SK-N-SH (cell line): ENCODE data around the gene UCK2. TPM values are rescaled to one million over a fixed set of nuclear protein-coding genes. Genes with fewer than 3 reads are reported as not detected.

Experiments
- CTCF ChIA-PET: fragments of 300-600, 350-600 bp; formaldehyde crosslinking; extraction: SDS; loops from one replicate; lab custom pipeline; 2021; lab: Yijun Ruan, JAX
- POLR2A ChIA-PET: fragments of 350-600 bp; sonication (Branson Sonifier 250); formaldehyde crosslinking; extraction: SDS; loops from one replicate; lab custom pipeline; 2020; ENCODE audit warnings: antibody characterized with exemption, inconsistent platforms; lab: Yijun Ruan, JAX
- DNase-seq: peaks from one replicate; pipeline ENCODE4 v3.0.0; 2012
- H2AFZ ChIP-seq: fragments of 200-600 bp; sonication (generic); 2 replicates; pipeline ENCODE4 v1.8.1; 2016; ENCODE audit warnings: antibody characterized with exemption, mild to moderate bottlenecking, low read depth
- H3F3A ChIP-seq: fragments of 200-600 bp; sonication (generic); replicated peaks from 2 replicates; pipeline ENCODE3; 2016; ENCODE audit warnings: antibody characterized with exemption, mild to moderate bottlenecking; ENCODE audit not compliant: insufficient read depth
- H3K27ac ChIP-seq, 2 experiments: fragments of 200-500 bp in 1 of 2; fragments of 200-600 bp in 1 of 2; sonication (Bioruptor generic) in 1 of 2; sonication (generic), shearing (Covaris generic) in 1 of 2; 2 replicates each; pipeline versions ENCODE4 v1.5.1 to v1.6.1; 2014 to 2016; ENCODE audit warnings: low read depth in 2 of 2, inconsistent platforms in 1 of 2, low read length in 1 of 2, mild to moderate bottlenecking in 1 of 2, mixed read lengths in 1 of 2
- H3K27me3 ChIP-seq: fragments of 200-600 bp; sonication (generic), shearing (Covaris generic); 2 replicates; pipeline ENCODE4 v1.6.1; 2016; ENCODE audit warnings: mixed run types; ENCODE audit not compliant: insufficient read depth
- H3K36me3 ChIP-seq, 2 experiments: fragments of 200-500 bp in 1 of 2; fragments of 200-600 bp in 1 of 2; sonication (Bioruptor generic) in 1 of 2; sonication (generic) in 1 of 2; replicated peaks in 1 of 2; 2 replicates each; pipeline versions ENCODE3 to v1.5.1; 2014 to 2016; ENCODE audit warnings: low read length in 1 of 2, mild to moderate bottlenecking in 1 of 2; ENCODE audit not compliant: insufficient read depth in 2 of 2, control insufficient read depth in 1 of 2
- H3K4me1 ChIP-seq, 2 experiments: fragments of 200-500 bp in 1 of 2; fragments of 200-600 bp in 1 of 2; sonication (Bioruptor generic) in 1 of 2; sonication (generic), shearing (Covaris generic) in 1 of 2; 2 replicates each; pipeline versions ENCODE4 v1.5.1 to v1.6.1; 2014 to 2016; ENCODE audit warnings: low read depth in 1 of 2, low read length in 1 of 2, mixed run types in 1 of 2; ENCODE audit not compliant: insufficient read depth in 2 of 2, control insufficient read depth in 1 of 2
- H3K4me2 ChIP-seq: fragments of 200-600 bp; sonication (generic), shearing (Covaris generic); 2 replicates; pipeline ENCODE4 v1.6.1; 2017; ENCODE audit warnings: mixed run types
- H3K4me3 ChIP-seq, 2 experiments: fragments of 200-500 bp in 1 of 2; fragments of 200-600 bp in 1 of 2; sonication (Bioruptor generic) in 1 of 2; sonication (generic), shearing (Covaris generic) in 1 of 2; 2 replicates each; pipeline versions ENCODE4 v1.5.1 to v1.8.1; 2014 to 2016; ENCODE audit warnings: low read depth in 2 of 2, inconsistent platforms in 1 of 2, low read length in 1 of 2, mild to moderate bottlenecking in 1 of 2, mixed read lengths in 1 of 2, moderate library complexity in 1 of 2
- H3K79me2 ChIP-seq: fragments of 200-600 bp; sonication (generic); 2 replicates; pipeline ENCODE4 v1.8.1; 2017; ENCODE audit warnings: mild to moderate bottlenecking; ENCODE audit not compliant: insufficient read depth
- H3K9ac ChIP-seq: fragments of 200-600 bp; sonication (generic); 2 replicates; pipeline ENCODE4 v1.6.1; 2017; ENCODE audit warnings: mixed run types
- H3K9me2 ChIP-seq: fragments of 200-600 bp; sonication (generic); 2 replicates; pipeline ENCODE4 v1.6.1; 2017; ENCODE audit warnings: mixed run types
- H3K9me3 ChIP-seq: fragments of 200-600 bp; sonication (generic); 2 replicates; pipeline ENCODE4 v1.6.1; 2017; ENCODE audit warnings: mixed run types, mild to moderate bottlenecking, moderate library complexity
- H4K20me1 ChIP-seq: fragments of 200-600 bp; sonication (generic); 2 replicates; pipeline ENCODE4 v1.6.1; 2017; ENCODE audit warnings: mild to moderate bottlenecking, mixed run types; ENCODE audit not compliant: insufficient read depth
- EZH2phosphoT487 ChIP-seq: fragments of 200-600 bp; sonication (generic); IDR thresholded peaks from 2 replicates; pipeline ENCODE4 v1.6.1; 2017; ENCODE audit warnings: low read depth, mixed run types, mild to moderate bottlenecking, antibody characterized with exemption, moderate library complexity, borderline replicate concordance
- FOXJ3 ChIP-seq: sonication (generic); formaldehyde crosslinking; IDR thresholded peaks from 2 replicates; pipeline ENCODE4 v1.5.1; 2020; ENCODE audit warnings: mild to moderate bottlenecking, missing genetic modification reagents
- FOXM1 ChIP-seq: IDR thresholded peaks from 2 replicates; pipeline ENCODE4 v1.4.0; 2012; ENCODE audit warnings: low read depth, mild to moderate bottlenecking
- GABPA ChIP-seq: IDR thresholded peaks from 2 replicates; pipeline ENCODE4 v1.4.0; 2012; ENCODE audit warnings: low read depth, mild to moderate bottlenecking
- GATA2 ChIP-seq: sonication (generic); formaldehyde crosslinking; IDR thresholded peaks from 2 replicates; pipeline ENCODE4 v1.5.0; 2020; ENCODE audit warnings: mild to moderate bottlenecking, missing genetic modification reagents
- MAX ChIP-seq: IDR thresholded peaks from 2 replicates; pipeline ENCODE4 v1.4.0; 2012; ENCODE audit warnings: low read depth
- MEF2A ChIP-seq: IDR thresholded peaks from 2 replicates; pipeline ENCODE4 v1.4.0; 2012; ENCODE audit warnings: low read depth, borderline replicate concordance
- NRF1 ChIP-seq: IDR thresholded peaks from 2 replicates; pipeline ENCODE4 v1.6.1; 2012; ENCODE audit warnings: low read depth, mild to moderate bottlenecking, low read length
- RXRA ChIP-seq: IDR thresholded peaks from 2 replicates; pipeline ENCODE4 v1.4.0; 2012; ENCODE audit warnings: low read depth, mild to moderate bottlenecking, borderline replicate concordance
- SIN3A ChIP-seq: IDR thresholded peaks from 2 replicates; pipeline ENCODE4 v1.6.1; 2012; ENCODE audit warnings: low read depth, mild to moderate bottlenecking, low read length, moderate library complexity, borderline replicate concordance
- TAF1 ChIP-seq: IDR thresholded peaks from 2 replicates; pipeline ENCODE4 v1.6.1; 2012; ENCODE audit warnings: low read depth, mild to moderate bottlenecking, low read length, moderate library complexity, borderline replicate concordance
- TCF12 ChIP-seq: IDR thresholded peaks from 2 replicates; pipeline ENCODE4 v1.4.0; 2012
- USF1 ChIP-seq: IDR thresholded peaks from 2 replicates; pipeline ENCODE4 v1.4.0; 2012; ENCODE audit warnings: low read depth, borderline replicate concordance
- WGBS: methylation state at CpG from one replicate; pipeline ENCODE4 v1.1.6; 2017; ENCODE audit warnings: low lambda C conversion rate; 5-methylcytosine and 5-hydroxymethylcytosine counted together
- polyA plus RNA-seq, 3 experiments: library from polyadenylated mRNA; depleted of rRNA; stranded (reverse); fragments of >200 nt; gene quantifications; 2 replicates each; pipeline ENCODE4 v1.2.3, GENCODE V29; 2012
- TF ChIP-seq, protein P1 (sequence below): IDR thresholded peaks from 2 replicates; pipeline ENCODE4; 2012
- TF ChIP-seq, protein P2 (sequence below): fragments of 150-350 bp; IDR thresholded peaks from 2 replicates; pipeline ENCODE4 v1.6.1; 2016; ENCODE audit warnings: mild to moderate bottlenecking, low read depth, low read length
- TF ChIP-seq, protein P3 (sequence below): fragments of 200-600 bp; sonication (generic); IDR thresholded peaks from 2 replicates; pipeline ENCODE4 v1.6.1; 2017; ENCODE audit warnings: antibody characterized with exemption, mild to moderate bottlenecking, moderate library complexity

The UCK2 gene
- polyA plus RNA-seq, 1 of the 3 experiments (the other 2 are of a cell fraction), result 53.7 TPM

- no peak for DNase-seq
These were observed 114.6 kb downstream of the UCK2 start for GRCh38 chr1:165942062-165942461.

More at GRCh38 chr1:165942062-165942461, 114.6 kb downstream of the UCK2 start:
- H3K79me2 ChIP-seq, result no peaks in the 10 kb centered on the region
- H3K9ac ChIP-seq, result no peak overlapping the region
- no peak overlapping the region for H3K27ac ChIP-seq
- H3K9me3 ChIP-seq, result no peaks in the 10 kb centered on the region
- H3K27me3 ChIP-seq, result no peaks in the 10 kb centered on the region
- no peaks in the 10 kb centered on the region for H4K20me1 ChIP-seq
- 23% methylated on average over 4 of the region's 4 CpGs for WGBS
- ChIA-PET POLR2A (no interaction called here), CTCF (interaction anchor here (1.2 to 3.2 kb wide), 3 partner anchors 14 to 537 kb away, joined by 3 to 12 read pairs (median 5); no protein-coding TSS in a partner anchor)
- no peak overlapping the region for H2AFZ ChIP-seq
- no peaks in the 10 kb centered on the region for H3K36me3 ChIP-seq
- no peaks in the 10 kb centered on the region for H3K4me1 ChIP-seq
- TF ChIP-seq TAF1, result no peak
- no peak for TF ChIP-seq FOXJ3 (CRISPR knock-in tag)
- no peak for TF ChIP-seq GATA2 (CRISPR knock-in tag)
- no peak for TF ChIP-seq MEF2A
- TF ChIP-seq SIN3A, result no peak
- TF ChIP-seq GABPA, result no peak
- TF ChIP-seq EZH2phosphoT487, result no peak
- TF ChIP-seq, protein P1, sequence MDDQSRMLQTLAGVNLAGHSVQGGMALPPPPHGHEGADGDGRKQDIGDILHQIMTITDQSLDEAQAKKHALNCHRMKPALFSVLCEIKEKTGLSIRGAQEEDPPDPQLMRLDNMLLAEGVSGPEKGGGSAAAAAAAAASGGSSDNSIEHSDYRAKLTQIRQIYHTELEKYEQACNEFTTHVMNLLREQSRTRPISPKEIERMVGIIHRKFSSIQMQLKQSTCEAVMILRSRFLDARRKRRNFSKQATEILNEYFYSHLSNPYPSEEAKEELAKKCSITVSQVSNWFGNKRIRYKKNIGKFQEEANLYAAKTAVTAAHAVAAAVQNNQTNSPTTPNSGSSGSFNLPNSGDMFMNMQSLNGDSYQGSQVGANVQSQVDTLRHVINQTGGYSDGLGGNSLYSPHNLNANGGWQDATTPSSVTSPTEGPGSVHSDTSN, result no peak
- no peak for TF ChIP-seq MAX
- no peak for TF ChIP-seq TCF12
- TF ChIP-seq, protein P2, sequence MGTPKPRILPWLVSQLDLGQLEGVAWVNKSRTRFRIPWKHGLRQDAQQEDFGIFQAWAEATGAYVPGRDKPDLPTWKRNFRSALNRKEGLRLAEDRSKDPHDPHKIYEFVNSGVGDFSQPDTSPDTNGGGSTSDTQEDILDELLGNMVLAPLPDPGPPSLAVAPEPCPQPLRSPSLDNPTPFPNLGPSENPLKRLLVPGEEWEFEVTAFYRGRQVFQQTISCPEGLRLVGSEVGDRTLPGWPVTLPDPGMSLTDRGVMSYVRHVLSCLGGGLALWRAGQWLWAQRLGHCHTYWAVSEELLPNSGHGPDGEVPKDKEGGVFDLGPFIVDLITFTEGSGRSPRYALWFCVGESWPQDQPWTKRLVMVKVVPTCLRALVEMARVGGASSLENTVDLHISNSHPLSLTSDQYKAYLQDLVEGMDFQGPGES, result no peak
- no peak for TF ChIP-seq FOXM1
- TF ChIP-seq RXRA, result no peak
- TF ChIP-seq NRF1, result no peak
- no peak for TF ChIP-seq USF1
- TF ChIP-seq, protein P3, sequence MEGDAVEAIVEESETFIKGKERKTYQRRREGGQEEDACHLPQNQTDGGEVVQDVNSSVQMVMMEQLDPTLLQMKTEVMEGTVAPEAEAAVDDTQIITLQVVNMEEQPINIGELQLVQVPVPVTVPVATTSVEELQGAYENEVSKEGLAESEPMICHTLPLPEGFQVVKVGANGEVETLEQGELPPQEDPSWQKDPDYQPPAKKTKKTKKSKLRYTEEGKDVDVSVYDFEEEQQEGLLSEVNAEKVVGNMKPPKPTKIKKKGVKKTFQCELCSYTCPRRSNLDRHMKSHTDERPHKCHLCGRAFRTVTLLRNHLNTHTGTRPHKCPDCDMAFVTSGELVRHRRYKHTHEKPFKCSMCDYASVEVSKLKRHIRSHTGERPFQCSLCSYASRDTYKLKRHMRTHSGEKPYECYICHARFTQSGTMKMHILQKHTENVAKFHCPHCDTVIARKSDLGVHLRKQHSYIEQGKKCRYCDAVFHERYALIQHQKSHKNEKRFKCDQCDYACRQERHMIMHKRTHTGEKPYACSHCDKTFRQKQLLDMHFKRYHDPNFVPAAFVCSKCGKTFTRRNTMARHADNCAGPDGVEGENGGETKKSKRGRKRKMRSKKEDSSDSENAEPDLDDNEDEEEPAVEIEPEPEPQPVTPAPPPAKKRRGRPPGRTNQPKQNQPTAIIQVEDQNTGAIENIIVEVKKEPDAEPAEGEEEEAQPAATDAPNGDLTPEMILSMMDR, result no peak
- no peak overlapping the region for H3K4me3 ChIP-seq
- H3K4me2 ChIP-seq, result no peak overlapping the region
- H3F3A ChIP-seq, result no peaks in the 10 kb centered on the region
- H3K9me2 ChIP-seq, result no peaks in the 10 kb centered on the region
